ENCODE data around the gene RBP4. TPM values are rescaled to one million over a fixed set of nuclear protein-coding genes. Genes with fewer than 3 reads are reported as not detected.

RBP4 gene
- total RNA-seq, 1 donor from 2014 or later: 18.6 TPM

- H3K27me3 ChIP-seq: no peaks in the 10 kb centered on the region
- no peak overlapping the region for H3K27ac ChIP-seq
- no peaks in the 10 kb centered on the region for H3K4me1 ChIP-seq
- intact Hi-C loops (cut with DNase I): loop anchor here (10.0 kb wide), 1 partner anchor 121 kb away; no protein-coding TSS in a partner anchor
- H3K36me3 ChIP-seq: no peaks in the 10 kb centered on the region
- no peak for DNase-seq
- TF ChIP-seq CTCF (IDR thresholded peaks at IDR 0.05): no peak
- H3K4me3 ChIP-seq: no peak overlapping the region
- no peaks in the 10 kb centered on the region for H3K9me3 ChIP-seq
- ATAC-seq: no peak
These were observed 46.7 kb downstream of the RBP4 start for GRCh38 chr10:93554316-93554663.

- Histone ChIP-seq H3K27me3 (no peaks in the 10 kb centered on the region), H3K27ac (no peak overlapping the region), H3K36me3 (no peaks in the 10 kb centered on the region), H3K4me1 (no peaks in the 10 kb centered on the region), H3K4me3 (no peak overlapping the region), H3K9me3 (no peaks in the 10 kb centered on the region)
- intact Hi-C loops (cut with DNase I): loop anchor here (10.0 kb wide), 1 partner anchor 121 kb away; no protein-coding TSS in a partner anchor
- DNase-seq (no peak), ATAC-seq (no peak)
- TF ChIP-seq CTCF (IDR thresholded peaks at IDR 0.05): no peak
These were observed 47.3 kb downstream of the RBP4 start for GRCh38 chr10:93553482-93554315.

- H3K27me3 ChIP-seq: no peaks in the 10 kb centered on the region
- no peaks in the 10 kb centered on the region for H3K36me3 ChIP-seq
- DNase-seq (no peak), ATAC-seq (no peak)
- intact Hi-C loops (cut with DNase I): loop anchor here (10.0 kb wide), 1 partner anchor 122 kb away; no protein-coding TSS in a partner anchor
- H3K9me3 ChIP-seq: no peaks in the 10 kb centered on the region
- H3K4me3 ChIP-seq: no peak overlapping the region
- TF ChIP-seq CTCF (IDR thresholded peaks at IDR 0.05): no peak
- H3K27ac ChIP-seq: no peak overlapping the region
- no peaks in the 10 kb centered on the region for H3K4me1 ChIP-seq
These were observed 48.3 kb downstream of the RBP4 start for GRCh38 chr10:93552780-93553179.

DNA sequence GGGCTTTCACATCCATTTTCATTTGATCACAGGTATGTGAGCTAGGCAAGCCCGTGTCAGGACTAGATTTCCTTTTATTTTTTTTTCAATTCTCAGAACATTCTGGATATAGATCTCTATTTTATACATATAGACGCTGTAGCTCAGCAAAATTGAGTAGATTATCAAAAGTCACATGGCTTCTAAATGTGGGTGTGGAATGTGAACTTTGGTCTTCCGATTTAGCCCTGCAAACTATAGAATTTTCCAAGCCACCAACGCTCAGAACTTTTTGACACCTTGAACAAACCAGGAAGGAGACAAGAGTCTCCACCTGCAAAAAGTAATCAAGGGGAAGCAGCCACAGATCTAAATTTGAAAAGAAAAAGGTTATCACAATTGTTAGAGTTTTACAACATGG lies 50.4 kb downstream of the RBP4 start:
- H3K4me3 ChIP-seq: no peak overlapping the region
- intact Hi-C loops (cut with DNase I): loop anchor here (10.0 kb wide), 1 partner anchor 124 kb away; no protein-coding TSS in a partner anchor
- ATAC-seq (no peak), DNase-seq (no peak)
- H3K36me3 ChIP-seq: no peaks in the 10 kb centered on the region
- no peak overlapping the region for H3K27ac ChIP-seq
- H3K9me3 ChIP-seq: no peaks in the 10 kb centered on the region
- H3K4me1 ChIP-seq: no peaks in the 10 kb centered on the region
- H3K27me3 ChIP-seq: no peaks in the 10 kb centered on the region
- TF ChIP-seq CTCF (IDR thresholded peaks at IDR 0.05): no peak

DNA sequence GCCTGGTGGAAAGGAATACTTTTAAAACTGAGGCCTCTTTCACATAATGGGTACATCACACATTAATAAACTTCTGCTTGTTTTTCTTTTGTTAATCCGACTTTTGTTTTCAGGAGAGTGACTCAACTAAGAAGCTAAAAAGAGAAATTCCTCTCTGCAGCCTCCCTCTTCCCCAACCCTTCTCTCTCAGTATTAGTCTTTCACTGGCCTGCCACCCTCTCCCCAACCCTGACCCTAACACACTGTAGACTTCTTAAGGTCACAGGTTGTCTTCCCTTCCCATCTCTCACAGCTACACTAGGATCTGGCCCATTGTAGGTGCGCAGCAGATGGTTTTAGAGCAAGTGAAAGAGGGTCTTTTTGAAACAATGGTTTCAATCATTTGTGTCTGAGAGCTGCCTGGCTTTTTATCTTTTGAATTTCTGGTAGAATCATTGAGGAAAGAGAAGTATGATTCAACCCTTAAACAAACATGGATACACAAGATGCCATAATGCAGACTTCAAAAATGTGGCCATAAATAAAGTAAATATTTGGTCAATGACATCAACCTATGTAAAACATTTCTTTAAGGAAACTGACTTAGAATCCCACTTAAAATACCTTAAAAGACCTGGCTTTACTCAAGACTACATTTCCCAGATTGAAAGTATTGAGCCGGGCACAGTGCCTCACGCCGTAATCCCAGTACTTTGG lies 52.5 kb downstream of the RBP4 start:
- H3K36me3 ChIP-seq: no peaks in the 10 kb centered on the region
- DNase-seq (no peak), ATAC-seq (no peak)
- H3K4me1 ChIP-seq: no peaks in the 10 kb centered on the region
- H3K27ac ChIP-seq: no peak overlapping the region
- H3K9me3 ChIP-seq: no peaks in the 10 kb centered on the region
- H3K4me3 ChIP-seq: no peak overlapping the region
- H3K27me3 ChIP-seq: no peaks in the 10 kb centered on the region
- intact Hi-C loops (cut with DNase I): no loop called here
- no peak for TF ChIP-seq CTCF (IDR thresholded peaks at IDR 0.05)

Data from upper lobe of right lung (tissue), 1 donor.